ENCODE measurements around the gene PPP6R3. TPM values are rescaled to one million over a fixed set of nuclear protein-coding genes. Genes with fewer than 3 reads are reported as not detected.

The PPP6R3 gene
- total and polyA plus RNA-seq, 2 of the 13 experiments (the other 11 are each of a cell fraction or from before 2014, with no cell fraction given), result 41.2 to 83.4 TPM

DNA sequence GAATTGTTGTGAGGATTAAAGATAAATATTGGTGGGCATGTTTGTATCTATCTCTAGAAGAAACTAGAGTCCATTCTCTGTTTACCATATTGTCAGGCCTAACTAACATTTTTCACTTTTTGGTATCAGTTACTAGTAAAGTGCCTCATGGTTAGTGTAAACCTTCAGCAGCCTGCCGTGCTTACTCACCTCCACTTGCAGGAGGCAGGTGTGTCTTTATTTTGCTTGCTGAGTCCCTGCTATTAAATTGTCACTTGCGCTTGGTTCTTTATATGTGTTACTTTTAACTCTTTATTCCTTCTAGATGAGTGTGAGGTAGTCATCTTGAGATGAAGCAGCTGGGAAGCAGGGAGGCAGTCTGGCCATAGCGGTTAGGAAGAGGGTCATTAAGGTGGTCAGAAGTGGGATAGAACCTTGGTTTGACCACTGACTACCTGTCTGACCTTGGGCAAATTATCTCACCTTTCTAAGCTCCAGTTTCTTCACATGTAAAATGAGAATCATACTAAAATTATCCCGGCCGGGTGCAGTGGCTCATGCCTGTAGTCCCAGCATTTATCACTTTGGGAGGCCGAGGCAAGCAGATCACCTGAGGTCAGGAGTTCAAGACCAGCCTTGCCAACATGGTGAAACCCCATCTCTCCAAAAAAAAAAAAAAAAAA lies 21.2 kb downstream of the PPP6R3 start:
- peaks cover 83% of the 10 kb centered on the region for H4K20me1 ChIP-seq (ENCODE audit: insufficient read depth, low read length)
- no peak for FAIRE-seq
- TF ChIP-seq ZNF703 (CRISPR knock-in tag; IDR thresholded peaks at IDR 0.05; ENCODE audit: borderline replicate concordance) (no peak), SALL1 (CRISPR knock-in tag; IDR thresholded peaks at IDR 0.05) (no peak), ZNF792 (CRISPR knock-in tag; IDR thresholded peaks at IDR 0.05) (no peak)

DNA sequence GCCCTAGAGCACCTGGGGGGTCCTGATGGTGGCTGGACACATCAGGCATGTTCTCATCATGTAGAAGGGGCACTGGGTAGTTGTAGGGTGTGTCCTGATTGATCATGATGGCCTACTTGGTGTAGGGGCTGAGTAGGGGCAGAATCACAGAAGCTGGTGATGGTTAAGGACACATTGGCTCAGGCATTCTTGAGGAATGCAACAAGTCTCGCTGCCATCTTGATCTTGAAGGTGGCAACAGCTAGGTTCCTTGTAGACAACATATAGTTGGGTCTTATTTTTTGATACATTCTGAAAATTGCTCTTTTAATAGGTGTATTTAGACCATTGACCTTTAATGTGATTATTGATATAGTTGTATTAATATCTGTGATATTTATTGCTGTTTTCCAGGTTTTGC lies 28.1 kb downstream of the PPP6R3 start:
- Histone ChIP-seq H3K4me2 (ENCODE audit: low read depth, low read length) (no peak overlapping the region), H4K20me1 (ENCODE audit: insufficient read depth, low read length) (peaks cover 69% of the 10 kb centered on the region), H3K4me1 (ENCODE audit: insufficient read depth, low read length) (peaks cover under 1% of the 10 kb centered on the region; the same call in 1 of the 2 replicates), H3K9me3 (ENCODE audit: low read length) (no peaks in the 10 kb centered on the region), H2AFZ (ENCODE audit: low read length) (no peak overlapping the region), H3K4me3 (replicated peaks in 1 of 3; ENCODE audit: insufficient read depth in 1 of 3, low read depth in 2 of 3, low read length in 3 of 3) (no peak overlapping the region), H3K27ac (ENCODE audit: extremely low read length, insufficient read depth, low read length) (no peak overlapping the region), H3K36me3 (replicated peaks in 1 of 2; ENCODE audit: control insufficient read depth in 1 of 2, insufficient read depth in 2 of 2, low read length in 2 of 2) (0 out of 5 replicates have a peak, but pooled peaks cover 0 to 3% of the 10 kb centered on the region in 2 experiments), H3K79me2 (ENCODE audit: insufficient read depth, low read length) (peaks cover 94% of the 10 kb centered on the region), H3K9ac (ENCODE audit: insufficient read depth, low read depth, low read length) (no peak overlapping the region), H3K27me3 (ENCODE audit: control insufficient read depth in 1 of 2, insufficient read depth in 2 of 2, low read length in 2 of 2) (no peaks in the 10 kb centered on the region)
- no peak for ATAC-seq
- BruUV-seq (replicated peaks), result no TSS peak
- CTCF ChIA-PET (ENCODE audit: low intra/inter-chr PET ratio, low total read pairs), result no interaction called here
- 89% methylated on average over 1 of the region's 1 CpG for WGBS (ENCODE audit: low lambda C conversion rate)
- POLR2A ChIA-PET, result no interaction called here
- in situ Hi-C loops (cut with HindIII; ENCODE audit: extremely low pct_ligation_motif_present, low pct_unique_long_range_greater_than_20kb), result no loop called here
- no peak for FAIRE-seq
- intact Hi-C loops (cut with micrococcal nuclease; ENCODE audit: unreplicated experiment), result no loop called here
- no peak for DNase-seq (ENCODE audit: low spot score)
- TF ChIP-seq ZFX (CRISPR knock-in tag; IDR thresholded peaks at IDR 0.05; ENCODE audit: low read depth) (no peak), ZNF644 (CRISPR knock-in tag; IDR thresholded peaks at IDR 0.05; ENCODE audit: low read depth) (no peak), ZNF335 (CRISPR knock-in tag; IDR thresholded peaks at IDR 0.05) (no peak), ZNF614 (CRISPR knock-in tag; IDR thresholded peaks at IDR 0.05; ENCODE audit: borderline replicate concordance) (no peak), THAP11 (CRISPR knock-in tag; IDR thresholded peaks at IDR 0.05) (no peak), TCF12 (IDR thresholded peaks at IDR 0.05) (no peak), TCF12 (CRISPR knock-in tag; IDR thresholded peaks at IDR 0.05) (no peak), ZFP62 (CRISPR knock-in tag; IDR thresholded peaks at IDR 0.05) (no peak), SETDB1 (CRISPR knock-in tag; IDR thresholded peaks at IDR 0.05; ENCODE audit: borderline replicate concordance) (no peak), KDM6A (CRISPR knock-in tag; IDR thresholded peaks at IDR 0.05; ENCODE audit: low read depth) (no peak), ZNF350 (CRISPR knock-in tag; IDR thresholded peaks at IDR 0.05; ENCODE audit: borderline replicate concordance, low read depth) (no peak), ZMYM4 (CRISPR knock-in tag; IDR thresholded peaks at IDR 0.05) (no peak), ZNF550 (CRISPR knock-in tag; IDR thresholded peaks at IDR 0.05; ENCODE audit: borderline replicate concordance) (no peak)

More for the DNA sequence above, 21.2 kb downstream of the PPP6R3 start:
- BruUV-seq (replicated peaks), result no TSS peak
- Histone ChIP-seq H3K27ac (ENCODE audit: extremely low read length, insufficient read depth, low read length) (no peak overlapping the region), H3K9ac (ENCODE audit: insufficient read depth, low read depth, low read length) (no peak overlapping the region), H3K36me3 (replicated peaks in 1 of 2; ENCODE audit: control insufficient read depth in 1 of 2, insufficient read depth in 2 of 2, low read length in 2 of 2) (0 out of 5 replicates have a peak, but pooled peaks cover 2 to 9% of the 10 kb centered on the region in 2 experiments), H2AFZ (ENCODE audit: low read length) (no peak overlapping the region), H3K27me3 (ENCODE audit: control insufficient read depth in 1 of 2, insufficient read depth in 2 of 2, low read length in 2 of 2) (no peaks in the 10 kb centered on the region), H3K4me3 (replicated peaks in 1 of 3; ENCODE audit: insufficient read depth in 1 of 3, low read depth in 2 of 3, low read length in 3 of 3) (no peak overlapping the region), H3K79me2 (ENCODE audit: insufficient read depth, low read length) (peaks cover 93% of the 10 kb centered on the region), H3K4me2 (ENCODE audit: low read depth, low read length) (no peak overlapping the region), H3K4me1 (ENCODE audit: insufficient read depth, low read length) (peaks cover 43% of the 10 kb centered on the region), H3K9me3 (ENCODE audit: low read length) (no peaks in the 10 kb centered on the region)
- intact Hi-C loops (cut with micrococcal nuclease; ENCODE audit: unreplicated experiment), result no loop called here
- POLR2A ChIA-PET, result interaction anchor here (0.8 kb wide), 1 partner anchor 14 kb away, joined by 3 read pairs; no protein-coding TSS in a partner anchor
- in situ Hi-C loops (cut with HindIII; ENCODE audit: extremely low pct_ligation_motif_present, low pct_unique_long_range_greater_than_20kb), result no loop called here
- 92% methylated on average over 6 of the region's 6 CpGs for WGBS (ENCODE audit: low lambda C conversion rate)
- no peak for ATAC-seq
- no peak for DNase-seq (ENCODE audit: low spot score)
- CTCF ChIA-PET (ENCODE audit: low intra/inter-chr PET ratio, low total read pairs), result no interaction called here
